ENCODE measurements around the gene DCAF8.

DNA sequence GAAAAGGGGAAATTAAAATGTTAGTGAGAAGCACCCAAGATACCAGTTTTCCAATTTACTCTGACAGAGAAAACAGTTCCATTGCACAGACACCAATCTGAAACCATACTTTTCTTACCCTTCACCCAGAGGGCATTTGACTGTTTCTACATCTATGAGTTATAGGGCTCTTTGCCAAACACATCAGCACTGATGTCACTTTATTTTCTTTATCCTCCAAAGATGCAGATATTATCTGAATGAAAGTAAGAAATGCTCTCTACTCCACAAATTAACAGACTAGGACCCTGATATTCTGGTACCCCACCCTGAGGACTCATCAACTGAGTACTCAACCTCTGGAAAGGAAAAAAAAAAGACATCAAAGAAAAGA, 46.8 kb upstream of the DCAF8 start:
- TF ChIP-seq, protein P1, sequence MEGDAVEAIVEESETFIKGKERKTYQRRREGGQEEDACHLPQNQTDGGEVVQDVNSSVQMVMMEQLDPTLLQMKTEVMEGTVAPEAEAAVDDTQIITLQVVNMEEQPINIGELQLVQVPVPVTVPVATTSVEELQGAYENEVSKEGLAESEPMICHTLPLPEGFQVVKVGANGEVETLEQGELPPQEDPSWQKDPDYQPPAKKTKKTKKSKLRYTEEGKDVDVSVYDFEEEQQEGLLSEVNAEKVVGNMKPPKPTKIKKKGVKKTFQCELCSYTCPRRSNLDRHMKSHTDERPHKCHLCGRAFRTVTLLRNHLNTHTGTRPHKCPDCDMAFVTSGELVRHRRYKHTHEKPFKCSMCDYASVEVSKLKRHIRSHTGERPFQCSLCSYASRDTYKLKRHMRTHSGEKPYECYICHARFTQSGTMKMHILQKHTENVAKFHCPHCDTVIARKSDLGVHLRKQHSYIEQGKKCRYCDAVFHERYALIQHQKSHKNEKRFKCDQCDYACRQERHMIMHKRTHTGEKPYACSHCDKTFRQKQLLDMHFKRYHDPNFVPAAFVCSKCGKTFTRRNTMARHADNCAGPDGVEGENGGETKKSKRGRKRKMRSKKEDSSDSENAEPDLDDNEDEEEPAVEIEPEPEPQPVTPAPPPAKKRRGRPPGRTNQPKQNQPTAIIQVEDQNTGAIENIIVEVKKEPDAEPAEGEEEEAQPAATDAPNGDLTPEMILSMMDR (IDR thresholded peaks at IDR 0.05) = no peak
- TF ChIP-seq POLR2A (IDR thresholded peaks at IDR 0.05) = no peak
